Testis (tissue), 3 donors: ENCODE results near the gene DISC1. TPM values are rescaled to one million over a fixed set of nuclear protein-coding genes. Genes with fewer than 3 reads are reported as not detected.

Source experiments
- DNase-seq: peaks from one replicate; pipeline ENCODE4 v3.0.0-alpha.2; 2019
- H3K27ac ChIP-seq, 2 donors: fragments of 200-600 bp; sonication (generic); one replicate each; pipeline ENCODE4 v1.5.1; 2019
- H3K27me3 ChIP-seq: fragments of 200-600 bp; sonication (generic); one replicate; pipeline ENCODE4 v1.5.1; 2019
- H3K36me3 ChIP-seq: fragments of 200-600 bp; sonication (generic); one replicate; pipeline ENCODE4 v1.5.1; 2017; ENCODE audit warnings: low read depth; ENCODE audit errors: missing control alignments
- H3K4me1 ChIP-seq: fragments of 200-600 bp; sonication (generic); one replicate; pipeline ENCODE4 v1.5.1; 2019
- H3K4me3 ChIP-seq, 2 donors: fragments of 200-600 bp; sonication (generic); one replicate each; pipeline ENCODE4 v1.5.1; 2017 to 2019
- H3K9me3 ChIP-seq: fragments of 200-600 bp; sonication (generic); one replicate; pipeline ENCODE4 v1.5.1; 2017
- POLR2A ChIP-seq: fragments of 450-650 bp; IDR thresholded peaks from one replicate; pipeline ENCODE4 v1.6.1; 2017; ENCODE audit warnings: antibody characterized with exemption, mild to moderate bottlenecking, moderate library complexity
- WGBS, 2 donors: methylation state at CpG; one replicate each; pipeline ENCODE4 v1.1.5; 2018; 5-methylcytosine and 5-hydroxymethylcytosine counted together
- intact Hi-C: fragments of 100-400 bp; cut with DNase I; formaldehyde crosslinking; loops from one replicate; pipeline ENCODE4 v1.15.1; 2023; ENCODE audit warnings: low total_unique reads
- polyA plus RNA-seq: library from polyadenylated mRNA; stranded (reverse); fragments of 350-450 nt; fragmentation: Illumina TruSeq; extraction: RNeasy Lipid Tissue Mini Kit (QIAGEN cat#74804); gene quantifications from one replicate; pipeline ENCODE4 v1.2.3, GENCODE V29; 2014; ENCODE audit warnings: low read depth, low replicate concordance; ENCODE audit not compliant: insufficient read depth
- total RNA-seq, 2 donors: library from RNA; depleted of rRNA; stranded (reverse); fragments of >200 nt; gene quantifications; one replicate each; pipeline ENCODE4 v1.2.3, GENCODE V29; 2016
- TF ChIP-seq, protein P1 (sequence below), 3 experiments: fragments of 450-650 bp in 2 of 3; fragments of 200-600 bp in 1 of 3; sonication (generic) in 1 of 3; IDR thresholded peaks; one replicate each; pipeline ENCODE4 v1.5.1; 2016 to 2019; ENCODE audit warnings: antibody characterized with exemption in 3 of 3, mild to moderate bottlenecking in 2 of 3, moderate library complexity in 1 of 3

The DISC1 gene
- total and polyA plus RNA-seq, 3 donors from 2014 or later = 1.8 to 6.8 (median 5.7) TPM

DNA sequence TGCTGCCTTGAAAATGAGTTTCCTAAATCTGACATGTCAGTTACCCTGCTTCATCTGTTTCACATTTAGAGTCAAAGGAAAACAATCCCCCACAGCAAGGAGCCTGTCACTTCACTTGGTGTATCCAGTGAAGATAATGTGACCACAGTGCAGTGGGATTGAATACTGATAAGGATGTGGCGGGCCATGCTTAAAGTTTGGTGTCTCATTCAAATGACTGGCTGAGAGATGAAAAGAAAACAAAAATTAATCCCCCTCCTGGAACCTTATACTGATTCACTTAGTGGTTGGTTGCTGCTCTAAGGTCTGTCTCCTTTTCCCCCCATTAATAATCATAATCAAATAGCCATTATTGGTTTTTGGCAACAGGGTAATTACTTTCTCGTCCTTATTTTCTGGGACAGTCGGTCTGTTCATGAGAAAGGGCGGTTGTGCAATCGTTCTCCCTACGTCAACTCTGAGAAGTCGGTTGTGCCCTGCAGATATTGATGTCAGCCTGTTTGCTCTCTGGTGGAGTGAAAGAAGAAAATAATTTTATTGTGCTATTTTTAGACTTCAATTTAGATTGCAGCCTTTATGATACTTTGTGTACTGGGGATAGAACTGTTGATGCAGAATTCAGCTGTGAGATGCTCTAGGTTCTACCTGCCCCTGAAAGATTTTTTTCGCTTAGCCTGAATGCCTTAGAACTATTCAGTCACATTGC lies 360.2 kb downstream of the DISC1 start:
- Histone ChIP-seq H3K4me3 (no peak overlapping the region), H3K36me3 (no peaks in the 10 kb centered on the region), H3K9me3 (no peaks in the 10 kb centered on the region), H3K27ac (no peak overlapping the region), H3K27me3 (no peaks in the 10 kb centered on the region), H3K4me1 (no peaks in the 10 kb centered on the region)
- DNase-seq = no peak
- TF ChIP-seq, protein P1, sequence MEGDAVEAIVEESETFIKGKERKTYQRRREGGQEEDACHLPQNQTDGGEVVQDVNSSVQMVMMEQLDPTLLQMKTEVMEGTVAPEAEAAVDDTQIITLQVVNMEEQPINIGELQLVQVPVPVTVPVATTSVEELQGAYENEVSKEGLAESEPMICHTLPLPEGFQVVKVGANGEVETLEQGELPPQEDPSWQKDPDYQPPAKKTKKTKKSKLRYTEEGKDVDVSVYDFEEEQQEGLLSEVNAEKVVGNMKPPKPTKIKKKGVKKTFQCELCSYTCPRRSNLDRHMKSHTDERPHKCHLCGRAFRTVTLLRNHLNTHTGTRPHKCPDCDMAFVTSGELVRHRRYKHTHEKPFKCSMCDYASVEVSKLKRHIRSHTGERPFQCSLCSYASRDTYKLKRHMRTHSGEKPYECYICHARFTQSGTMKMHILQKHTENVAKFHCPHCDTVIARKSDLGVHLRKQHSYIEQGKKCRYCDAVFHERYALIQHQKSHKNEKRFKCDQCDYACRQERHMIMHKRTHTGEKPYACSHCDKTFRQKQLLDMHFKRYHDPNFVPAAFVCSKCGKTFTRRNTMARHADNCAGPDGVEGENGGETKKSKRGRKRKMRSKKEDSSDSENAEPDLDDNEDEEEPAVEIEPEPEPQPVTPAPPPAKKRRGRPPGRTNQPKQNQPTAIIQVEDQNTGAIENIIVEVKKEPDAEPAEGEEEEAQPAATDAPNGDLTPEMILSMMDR (IDR thresholded peaks at IDR 0.05) = no peak
- no peak for TF ChIP-seq POLR2A
- intact Hi-C loops = no loop called here
- WGBS, 2 donors = 87% methylated on average over 8 of the region's 8 CpGs

DNA sequence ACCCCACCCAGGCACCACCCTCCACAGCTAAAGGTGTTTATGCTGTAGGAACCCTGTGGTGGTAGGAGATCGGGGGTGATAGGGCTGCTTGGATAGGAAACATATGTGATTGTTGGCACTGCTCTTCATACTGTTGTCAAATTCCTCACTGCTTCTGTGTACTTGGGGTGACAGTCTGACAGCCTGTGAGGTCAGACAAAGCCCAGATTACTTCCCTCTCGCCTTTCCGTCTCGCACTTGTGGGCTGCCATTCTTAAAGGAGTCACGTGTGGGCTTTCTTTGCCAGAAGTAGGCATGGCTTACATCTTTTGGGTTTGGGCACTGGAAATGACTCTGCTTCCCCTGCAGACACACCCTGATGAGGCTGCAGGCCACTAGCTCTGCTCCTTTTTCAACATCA lies 363.8 kb downstream of the DISC1 start:
- Histone ChIP-seq H3K27me3 (no peaks in the 10 kb centered on the region), H3K4me1 (no peaks in the 10 kb centered on the region), H3K36me3 (no peaks in the 10 kb centered on the region), H3K4me3 (no peak overlapping the region), H3K9me3 (no peaks in the 10 kb centered on the region), H3K27ac (no peak overlapping the region)
- intact Hi-C loops = no loop called here
- DNase-seq = no peak
- WGBS, 2 donors = 95% methylated on average over 5 of the region's 5 CpGs
- TF ChIP-seq POLR2A = no peak
- TF ChIP-seq, protein P1 (IDR thresholded peaks at IDR 0.05) = no peak

DNA sequence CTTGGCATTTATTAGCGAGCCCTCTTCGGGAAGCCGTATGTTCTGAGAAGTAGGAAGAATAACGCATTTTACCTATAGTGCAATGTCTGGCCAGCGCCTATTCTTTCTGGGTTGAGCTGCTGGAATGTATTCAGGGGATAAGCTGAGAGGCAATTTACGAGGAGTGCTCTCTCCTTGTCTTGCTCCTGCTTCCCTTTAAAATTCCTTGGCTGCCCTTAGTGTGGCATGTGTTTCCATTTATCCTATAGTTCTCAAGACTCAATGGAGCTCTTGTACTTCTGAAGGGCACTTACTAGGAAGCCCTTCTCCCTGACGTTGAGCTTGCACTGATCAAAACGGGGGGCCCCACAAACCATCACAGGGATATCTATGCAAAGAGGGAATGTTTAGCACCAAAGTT lies 364.6 kb downstream of the DISC1 start:
- Histone ChIP-seq H3K9me3 (no peaks in the 10 kb centered on the region), H3K36me3 (no peaks in the 10 kb centered on the region), H3K4me1 (no peaks in the 10 kb centered on the region), H3K4me3 (no peak overlapping the region), H3K27me3 (no peaks in the 10 kb centered on the region), H3K27ac (no peak overlapping the region)
- 77 to 79% methylated on average over 8 of the region's 8 CpGs for WGBS, 2 donors
- TF ChIP-seq, protein P1 (IDR thresholded peaks at IDR 0.05) = no peak
- TF ChIP-seq POLR2A = no peak
- intact Hi-C loops = no loop called here
- no peak for DNase-seq

DNA sequence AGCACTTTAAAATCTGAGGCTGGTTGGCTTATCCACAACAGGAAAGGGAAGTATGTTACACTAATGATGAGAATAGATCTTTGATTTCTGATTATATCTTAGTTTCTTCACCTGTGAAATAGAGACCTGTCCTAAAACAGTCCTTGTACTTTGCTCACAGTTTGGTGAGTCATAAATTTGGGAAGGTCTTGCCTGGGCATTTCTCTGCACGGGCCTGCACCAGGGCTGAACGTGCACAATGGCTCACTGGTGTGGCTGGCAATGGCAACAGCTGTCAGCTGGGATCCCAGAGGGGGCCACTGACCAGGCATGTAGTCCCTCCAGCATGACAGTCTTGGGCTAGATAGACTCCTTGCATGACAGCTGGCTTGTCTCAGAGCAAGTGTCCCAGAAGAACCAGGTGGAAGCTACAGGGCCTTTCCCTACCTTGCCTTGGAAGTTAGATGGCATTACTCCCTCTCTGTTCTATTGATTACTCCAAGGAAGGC lies 367.4 kb downstream of the DISC1 start:
- H3K9me3 ChIP-seq = no peaks in the 10 kb centered on the region
- TF ChIP-seq, protein P1 (IDR thresholded peaks at IDR 0.05) = no peak
- no peak for TF ChIP-seq POLR2A

DNA sequence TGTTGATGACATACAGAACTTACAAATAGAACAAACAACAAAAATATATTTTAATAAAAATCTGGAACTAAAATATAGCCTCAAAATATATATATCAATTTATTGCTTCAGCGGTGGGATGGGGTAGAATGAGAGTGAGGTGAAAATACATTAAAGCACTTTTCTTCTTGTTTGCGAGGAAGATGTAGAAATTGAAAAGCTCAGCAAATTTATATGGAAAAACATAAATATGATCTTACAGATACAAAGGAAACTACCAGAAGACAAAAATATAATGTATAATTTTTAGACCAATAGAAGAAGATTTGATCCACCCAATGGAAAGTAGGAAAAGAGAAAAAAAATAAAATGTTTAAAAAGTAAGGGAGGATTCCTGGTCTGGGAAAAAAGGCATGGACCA lies 372.2 kb downstream of the DISC1 start:
- Histone ChIP-seq H3K36me3 (no peaks in the 10 kb centered on the region), H3K27me3 (no peaks in the 10 kb centered on the region), H3K4me3 (no peak overlapping the region), H3K27ac (no peak overlapping the region), H3K9me3 (no peaks in the 10 kb centered on the region), H3K4me1 (no peaks in the 10 kb centered on the region)
- DNase-seq = no peak
- no peak for TF ChIP-seq POLR2A
- TF ChIP-seq, protein P1 (IDR thresholded peaks at IDR 0.05) = no peak
- intact Hi-C loops = no loop called here
- 98 to 100% methylated on average over 2 of the region's 2 CpGs for WGBS, 2 donors

More for the DNA sequence above, 367.4 kb downstream of the DISC1 start:
- 85 to 100% methylated on average over 2 of the region's 2 CpGs for whole genome bisulfite sequencing, 2 donors
- H3K4me1 ChIP-seq = no peaks in the 10 kb centered on the region
- no peaks in the 10 kb centered on the region for H3K27me3 ChIP-seq
- no peak overlapping the region for H3K4me3 ChIP-seq
- DNase-seq = no peak
- H3K36me3 ChIP-seq = no peaks in the 10 kb centered on the region
- intact Hi-C loops = no loop called here
- H3K27ac ChIP-seq = no peak overlapping the region
